LNCAP (cell line): Measurements from ENCODE around the gene MTA1.

Source experiments
- CTCF ChIP-seq: fragments of 450-650 bp; IDR thresholded peaks from 2 replicates; pipeline ENCODE4 v1.5.1; 2017; ENCODE audit warnings: mild to moderate bottlenecking

The MTA1 gene

GRCh38 chr14:105473677-105474482 lies 54.3 kb downstream of the MTA1 start:
- TF ChIP-seq CTCF = no peak

GRCh38 chr14:105474483-105475268 lies 55.0 kb downstream of the MTA1 start, which contains the start of gene CRIP2:
CRIP2 (plus strand) TSS chr14:105474821; CDS start chr14:105474863, 42 bp downstream.
- no peak for TF ChIP-seq CTCF

DNA sequence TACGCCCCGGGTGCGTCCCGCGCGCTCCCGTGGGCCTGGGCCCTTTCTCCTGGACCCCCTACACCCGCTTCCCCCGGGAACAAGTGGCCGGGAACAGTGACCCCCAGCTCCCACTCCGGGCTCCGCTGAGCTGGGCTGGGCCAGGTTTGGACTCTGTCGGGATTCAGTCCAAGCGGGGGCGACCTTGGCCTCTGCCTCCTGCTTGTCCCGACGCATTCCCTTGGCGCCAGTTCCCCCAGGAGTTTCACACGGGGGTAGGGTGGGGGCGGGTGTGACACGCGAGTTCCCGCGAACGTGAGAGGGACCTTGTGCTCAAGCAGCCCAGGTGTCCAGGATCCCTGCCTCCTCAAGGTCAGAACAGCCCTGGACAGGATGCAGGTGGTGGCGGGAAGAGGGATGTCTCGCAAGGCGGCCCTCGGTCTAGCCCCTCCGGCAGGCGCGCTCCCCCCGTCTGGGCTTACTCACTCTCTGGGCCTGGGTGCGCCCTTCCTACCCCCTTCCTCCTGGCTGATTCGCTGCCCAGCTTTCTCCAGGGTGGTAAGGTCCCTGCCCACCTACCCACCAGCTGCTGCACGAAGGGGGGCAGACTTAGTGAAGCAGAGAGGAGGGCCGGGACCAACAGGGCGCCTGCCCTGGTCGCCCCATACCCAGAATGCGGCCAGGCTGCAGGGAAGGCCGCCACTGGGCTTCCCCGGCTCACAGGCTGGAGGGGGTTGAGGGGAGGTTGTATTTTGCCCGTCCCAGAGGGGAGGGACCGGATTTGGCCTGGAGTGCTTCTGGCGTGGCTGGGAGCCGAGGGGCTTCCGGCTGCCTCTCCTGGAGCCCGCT lies 55.9 kb downstream of the MTA1 start:
- no peak for TF ChIP-seq CTCF

DNA sequence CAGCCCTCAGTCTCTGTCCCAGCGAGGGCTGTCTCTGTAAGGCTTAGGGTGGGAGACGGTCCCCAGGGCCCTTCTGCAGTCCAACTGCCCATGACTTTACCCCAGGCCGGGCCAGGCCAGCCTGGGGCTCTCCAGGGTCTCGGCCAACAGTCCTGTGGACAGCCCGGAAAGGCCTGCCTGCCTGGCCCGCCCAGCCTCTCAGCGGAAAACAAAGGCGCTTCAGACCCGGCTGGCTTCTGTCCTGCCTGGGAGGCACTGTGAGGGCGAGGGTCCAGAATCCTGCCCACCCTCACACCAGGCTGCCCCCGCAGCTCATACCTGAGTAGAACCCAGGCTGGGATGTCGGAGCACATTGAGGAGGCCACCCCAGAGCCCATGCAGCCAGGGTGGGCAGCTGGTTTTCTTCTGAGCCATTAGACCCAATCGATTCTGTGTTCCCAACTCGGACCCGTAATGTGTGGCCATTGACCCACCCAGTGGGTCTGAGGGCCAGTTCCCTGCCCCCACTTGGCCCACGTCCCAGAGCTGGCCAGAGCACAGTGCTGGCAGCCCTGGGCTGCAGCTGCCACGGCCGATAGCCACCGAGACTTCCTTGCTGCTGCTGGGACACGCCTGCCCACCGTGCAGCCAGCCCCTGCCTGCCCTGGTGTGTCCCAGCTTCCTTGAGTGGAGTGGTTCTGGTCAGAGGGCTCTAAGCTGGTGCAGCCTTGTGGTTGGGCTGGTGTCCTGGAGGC lies 56.6 kb downstream of the MTA1 start:
- TF ChIP-seq CTCF = no peak

DNA sequence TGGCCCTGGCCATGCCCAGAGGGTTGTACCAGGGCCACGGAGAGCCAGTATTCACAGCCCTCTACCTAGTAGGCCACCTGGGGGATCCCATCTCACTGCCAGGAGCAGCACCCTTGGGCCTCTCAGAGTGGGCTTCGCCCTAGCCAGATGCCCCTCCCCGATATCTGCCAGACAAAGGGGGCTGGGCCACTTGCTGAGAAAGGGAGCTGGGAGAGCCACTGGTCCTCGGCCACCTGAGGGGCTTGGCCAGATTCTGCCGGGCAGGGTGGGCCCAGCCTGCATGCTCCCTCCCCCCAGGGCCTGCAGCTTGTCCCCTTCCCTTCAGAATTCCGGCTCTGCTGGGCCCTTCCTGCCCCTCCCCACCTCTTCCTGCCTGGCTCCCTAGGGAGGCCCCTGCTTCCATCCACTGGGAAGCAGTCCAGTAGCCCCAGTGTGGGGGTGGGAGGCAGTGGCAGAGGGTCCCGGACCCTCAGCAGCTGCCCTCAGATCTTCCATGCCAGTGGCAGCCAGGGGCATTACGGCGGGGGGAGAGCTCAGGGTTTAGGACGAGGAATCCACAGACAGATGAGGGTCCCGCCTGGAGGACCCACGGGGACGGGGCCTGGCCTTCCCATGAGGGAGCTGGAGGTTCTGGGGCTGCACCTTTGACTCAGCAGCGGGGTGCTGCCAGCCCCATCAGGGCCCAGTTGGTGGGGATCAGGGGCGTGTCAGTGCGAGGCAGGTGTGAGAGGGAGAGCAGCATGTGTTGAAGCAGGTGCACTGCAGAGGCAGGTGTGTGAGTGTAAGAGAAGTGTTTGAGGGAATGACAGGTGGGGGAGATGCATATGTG lies 57.4 kb downstream of the MTA1 start:
- no peak for TF ChIP-seq CTCF

DNA sequence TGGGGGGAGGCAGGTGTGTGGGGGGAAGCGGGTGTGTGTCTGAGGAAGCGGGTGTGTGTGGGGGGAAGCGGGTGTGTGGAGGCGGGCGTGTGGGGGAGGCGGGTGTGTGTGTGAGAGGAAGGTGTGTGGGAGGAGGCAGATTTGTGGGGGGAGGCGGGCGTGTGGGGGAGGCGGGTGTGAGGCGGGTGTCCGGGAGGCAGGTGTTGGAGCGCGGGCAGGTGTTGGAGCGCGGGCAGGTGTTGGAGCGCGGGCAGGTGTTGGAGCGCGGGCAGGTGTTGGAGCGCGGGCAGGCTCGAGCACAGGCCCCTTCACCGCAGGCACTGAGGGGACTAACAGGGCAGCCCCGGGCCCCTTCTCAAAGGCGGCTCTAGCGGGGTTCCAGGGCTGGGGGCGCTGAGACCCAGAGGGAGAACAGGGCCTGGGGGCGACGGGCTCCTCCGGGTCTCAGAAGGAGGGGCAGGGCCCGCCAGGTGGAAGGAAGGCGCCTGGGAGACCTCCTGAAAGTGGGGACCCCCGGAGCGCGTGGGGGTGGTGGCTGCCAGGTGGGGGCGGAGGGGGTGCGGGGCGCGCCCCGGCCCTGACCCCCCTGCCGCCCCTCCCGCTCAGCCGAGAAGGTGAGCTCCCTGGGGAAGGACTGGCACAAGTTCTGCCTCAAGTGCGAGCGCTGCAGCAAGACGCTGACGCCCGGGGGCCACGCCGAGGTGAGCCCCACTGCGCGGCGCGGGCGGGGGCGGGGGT lies 58.2 kb downstream of the MTA1 start:
- TF ChIP-seq CTCF = no peak
